HepG2 (cell line): ENCODE data around the gene RIT2. TPM values are rescaled to one million over a fixed set of nuclear protein-coding genes. Genes with fewer than 3 reads are reported as not detected.

Experiments used
- ATAC-seq: fragments of 200-7000 bp; cut with Tn5 transposase; 3 replicates; pipeline ENCODE4 v1.9.1; 2020; ENCODE audit warnings: mild to moderate bottlenecking, moderate library complexity
- BruUV-seq: library from RNA; stranded (reverse); fragments of 400-500 nt; replicated peaks from 2 replicates; lab custom pipeline; 2021; lab: Mats Ljungman, UMichigan
- CTCF ChIA-PET: fragments of 300-600 bp; formaldehyde crosslinking; extraction: SDS; loops from one replicate; lab custom pipeline; 2021; ENCODE audit warnings: low total read pairs, inconsistent platforms, low intra/inter-chr PET ratio; lab: Yijun Ruan, JAX
- POLR2A ChIA-PET: fragments of 350-600 bp; sonication (Branson Sonifier 250); formaldehyde crosslinking; loops from one replicate; lab custom pipeline; 2020; ENCODE audit warnings: antibody characterized with exemption, inconsistent platforms; lab: Yijun Ruan, JAX
- DNase-seq: peaks from one replicate; pipeline ENCODE4 v3.0.0-alpha.2; 2015; ENCODE audit warnings: low spot score
- FAIRE-seq: peaks from 3 replicates; lab custom pipeline; 2011; peaks lifted over from hg19 to GRCh38; lab: Jason Lieb, UNC
- H2AFZ ChIP-seq: one replicate; pipeline ENCODE4 v1.6.1; 2011; ENCODE audit warnings: low read length, inconsistent platforms
- H3K27ac ChIP-seq: fragments of 300-600 bp; 3 replicates; pipeline ENCODE4 v1.8.0; 2011; ENCODE audit warnings: mixed run types, mild to moderate bottlenecking, mixed read lengths, low read length, inconsistent platforms; ENCODE audit not compliant: insufficient read depth; ENCODE audit errors: extremely low read length
- H3K27me3 ChIP-seq, 2 experiments: fragments of 200-600 bp in 1 of 2; 2 replicates in 1 of 2; 3 replicates in 1 of 2; pipeline versions ENCODE4 v1.6.0 to v1.8.0; 2011; ENCODE audit warnings: low read length in 2 of 2, mild to moderate bottlenecking in 2 of 2, moderate library complexity in 2 of 2, inconsistent platforms in 1 of 2; ENCODE audit not compliant: insufficient read depth in 2 of 2, control insufficient read depth in 1 of 2
- H3K36me3 ChIP-seq, 2 experiments: fragments of 200-600 bp in 1 of 2; replicated peaks in 1 of 2; 2 replicates in 1 of 2; 3 replicates in 1 of 2; pipeline versions ENCODE4 v1.5.1 to v1.8.0; 2011; ENCODE audit warnings: low read length in 2 of 2, inconsistent platforms in 1 of 2; ENCODE audit not compliant: insufficient read depth in 2 of 2, control insufficient read depth in 1 of 2
- H3K4me1 ChIP-seq: 2 replicates; pipeline ENCODE4 v1.5.1; 2012; ENCODE audit warnings: low read length, inconsistent platforms; ENCODE audit not compliant: insufficient read depth
- H3K4me2 ChIP-seq: 2 replicates; pipeline ENCODE4 v1.6.0; 2011; ENCODE audit warnings: low read depth, low read length, inconsistent platforms
- H3K4me3 ChIP-seq, 3 experiments: fragments of 200-600 bp in 1 of 3; sonication (generic), shearing (Covaris generic) in 1 of 3; replicated peaks in 1 of 3; 2 replicates each; pipeline ENCODE4 v1.5.1; 2011 to 2016; ENCODE audit warnings: low read length in 3 of 3, inconsistent platforms in 2 of 3, low read depth in 2 of 3, mild to moderate bottlenecking in 2 of 3, control low read depth in 1 of 3, mixed read lengths in 1 of 3; ENCODE audit not compliant: insufficient read depth in 1 of 3
- H3K79me2 ChIP-seq: one replicate; pipeline ENCODE4 v1.6.1; 2011; ENCODE audit warnings: low read length, inconsistent platforms; ENCODE audit not compliant: insufficient read depth
- H3K9ac ChIP-seq: 2 replicates; pipeline ENCODE4 v1.6.0; 2011; ENCODE audit warnings: mild to moderate bottlenecking, low read depth, low read length, inconsistent platforms; ENCODE audit not compliant: insufficient read depth
- H3K9me3 ChIP-seq: 2 replicates; pipeline ENCODE4 v1.5.1; 2012; ENCODE audit warnings: mild to moderate bottlenecking, low read length
- H4K20me1 ChIP-seq: 2 replicates; pipeline ENCODE4 v1.6.0; 2011; ENCODE audit warnings: inconsistent platforms, mild to moderate bottlenecking, low read length, moderate library complexity; ENCODE audit not compliant: insufficient read depth
- AKNA ChIP-seq: sonication (generic); formaldehyde crosslinking; IDR thresholded peaks from 2 replicates; pipeline ENCODE4 v1.4.0; 2020; ENCODE audit warnings: missing genetic modification reagents, borderline replicate concordance
- ARNT ChIP-seq: fragments of 450-650 bp; IDR thresholded peaks from 2 replicates; pipeline ENCODE4 v1.6.1; 2017
- CREBL2 ChIP-seq: sonication (generic); formaldehyde crosslinking; IDR thresholded peaks from 2 replicates; pipeline ENCODE4 v1.8.1; 2023; ENCODE audit warnings: missing genetic modification reagents, mild to moderate bottlenecking, borderline replicate concordance
- DNMT3B ChIP-seq: conservative IDR thresholded peaks from 2 replicates; pipeline ENCODE4 v1.6.1; 2016; ENCODE audit warnings: missing biosample characterization, control low read depth
- FOXK2 ChIP-seq: fragments of 450-650 bp; IDR thresholded peaks from 2 replicates; pipeline ENCODE4 v1.6.1; 2016
- HCFC1 ChIP-seq: fragments of 150-350 bp; IDR thresholded peaks from 2 replicates; pipeline ENCODE4 v1.6.1; 2014; ENCODE audit warnings: low read depth, low read length
- KDM6A ChIP-seq: IDR thresholded peaks from 2 replicates; pipeline ENCODE4 v1.6.1; 2016; ENCODE audit warnings: low read depth
- MLLT10 ChIP-seq: sonication (generic); formaldehyde crosslinking; IDR thresholded peaks from 2 replicates; pipeline ENCODE4 v1.4.0; 2020; ENCODE audit warnings: missing genetic modification reagents
- RELA ChIP-seq: sonication (generic); formaldehyde crosslinking; IDR thresholded peaks from 2 replicates; pipeline ENCODE4 v1.4.0; 2020; ENCODE audit warnings: missing genetic modification reagents
- SOX6 ChIP-seq, 2 experiments: fragments of 450-650 bp in 1 of 2; sonication (generic) in 1 of 2; formaldehyde crosslinking in 1 of 2; IDR thresholded peaks; 2 replicates each; pipeline versions ENCODE4 v1.4.0 to v1.6.1; 2017 to 2020; ENCODE audit warnings: antibody characterized with exemption in 1 of 2, mild to moderate bottlenecking in 1 of 2, missing genetic modification reagents in 1 of 2
- TOE1 ChIP-seq: sonication (generic); formaldehyde crosslinking; IDR thresholded peaks from 2 replicates; pipeline ENCODE4 v1.4.0; 2020; ENCODE audit warnings: mild to moderate bottlenecking, missing genetic modification reagents
- ZMYM3 ChIP-seq: sonication (generic); formaldehyde crosslinking; IDR thresholded peaks from 2 replicates; pipeline ENCODE4 v1.5.1; 2020; ENCODE audit warnings: mild to moderate bottlenecking, missing genetic modification reagents
- ZMYM4 ChIP-seq: sonication (generic); formaldehyde crosslinking; IDR thresholded peaks from 2 replicates; pipeline ENCODE4 v1.8.1; 2023; ENCODE audit warnings: mild to moderate bottlenecking, missing genetic modification reagents
- ZNF12 ChIP-seq: sonication (generic); formaldehyde crosslinking; IDR thresholded peaks from 2 replicates; pipeline ENCODE4 v1.5.0; 2020; ENCODE audit warnings: missing genetic modification reagents
- ZNF136 ChIP-seq: sonication (generic); formaldehyde crosslinking; IDR thresholded peaks from 2 replicates; pipeline ENCODE4 v1.8.1; 2022; ENCODE audit warnings: low read depth, mild to moderate bottlenecking, moderate library complexity, missing genetic modification reagents
- ZNF329 ChIP-seq: sonication (generic); formaldehyde crosslinking; IDR thresholded peaks from 2 replicates; pipeline ENCODE4 v1.9.0; 2021; ENCODE audit warnings: low read depth, mild to moderate bottlenecking, missing genetic modification reagents
- ZNF816 ChIP-seq: sonication (generic); formaldehyde crosslinking; IDR thresholded peaks from 2 replicates; pipeline ENCODE4 v1.8.0; 2022; ENCODE audit warnings: missing genetic modification reagents, mild to moderate bottlenecking, borderline replicate concordance
- ZNF891 ChIP-seq: sonication (generic); formaldehyde crosslinking; IDR thresholded peaks from 2 replicates; pipeline ENCODE4 v1.5.0; 2020; ENCODE audit warnings: mild to moderate bottlenecking, missing genetic modification reagents
- WGBS: methylation state at CpG from one replicate; pipeline ENCODE4 v1.1.6; 2017; ENCODE audit warnings: low lambda C conversion rate; 5-methylcytosine and 5-hydroxymethylcytosine counted together
- in situ Hi-C: cut with HindIII; loops from 2 replicates; pipeline ENCODE4 v1.10.0; 2017; ENCODE audit warnings: low pct_unique_long_range_greater_than_20kb; ENCODE audit not compliant: extremely low pct_ligation_motif_present
- intact Hi-C: fragments of 100-400 bp; cut with micrococcal nuclease; formaldehyde crosslinking; loops from one replicate; pipeline ENCODE4 v1.10.0; 2022; ENCODE audit not compliant: unreplicated experiment
- polyA plus RNA-seq, 8 experiments: library from polyadenylated mRNA; depleted of rRNA in 3 of 8; stranded (reverse) in 7 of 8; unstranded in 1 of 8; fragments of >200 nt; fragmentation: Illumina TruSeq in 4 of 8; extraction: Trizol in 4 of 8; gene quantifications; 2 replicates each; pipeline versions ENCODE4 v1.2.1 to v1.2.3, GENCODE V29; 2011 to 2016; ENCODE audit warnings: low read depth in 4 of 8, missing spikeins in 1 of 8, mixed read lengths in 1 of 8; ENCODE audit not compliant: insufficient read depth in 1 of 8
- total RNA-seq, 5 experiments: library from RNA; depleted of rRNA; stranded (reverse); fragments of >200 nt; fragmentation: Illumina TruSeq; extraction: Trizol; gene quantifications; 2 replicates each; pipeline ENCODE4 v1.2.3, GENCODE V29; 2016; ENCODE audit warnings: low read depth in 1 of 5

Gene RIT2
- total and polyA plus RNA-seq, 2 of the 13 experiments (the other 11 are each of a cell fraction or from before 2014, with no cell fraction given) = not detected

- 6% methylated on average over 5 of the region's 5 CpGs for WGBS
- ATAC-seq (no peak; the same call in 2 of the 3 replicates), FAIRE-seq (no peak), DNase-seq (no peak)
- no peaks in the 10 kb centered on the region for H3K4me1 ChIP-seq
- ChIA-PET POLR2A (no interaction called here), CTCF (no interaction called here)
- no peaks in the 10 kb centered on the region for H3K9me3 ChIP-seq
- peak overlapping the region; percentile 13; the same call in 1 of the 2 replicates for H3K4me2 ChIP-seq
- H3K36me3 ChIP-seq = no peaks in the 10 kb centered on the region
- peak overlapping the region; percentile 12 for H2AFZ ChIP-seq
- H3K9ac ChIP-seq = no peak overlapping the region
- no peaks in the 10 kb centered on the region for H4K20me1 ChIP-seq
- no peaks in the 10 kb centered on the region; a peak in 1 of 5 replicates for H3K27me3 ChIP-seq
- H3K79me2 ChIP-seq = no peaks in the 10 kb centered on the region
- H3K4me3 ChIP-seq = no peak overlapping the region
- no peak overlapping the region for H3K27ac ChIP-seq
- in situ Hi-C loops = no loop called here
- intact Hi-C loops = no loop called here
- no TSS peak for BruUV-seq
- TF ChIP-seq HCFC1 = no peak
- TF ChIP-seq FOXK2 = no peak
- TF ChIP-seq DNMT3B (CRISPR knock-in tag) = no peak
- TF ChIP-seq ZNF12 (CRISPR knock-in tag) = no peak
- no peak for TF ChIP-seq RELA (CRISPR knock-in tag)
- TF ChIP-seq ZNF329 = no peak
- no peak for TF ChIP-seq ZMYM4
- no peak for TF ChIP-seq ZNF816 (CRISPR knock-in tag)
- no peak for TF ChIP-seq ARNT
- no peak for TF ChIP-seq SOX6 (IDR thresholded peaks at IDR 0.05)
- TF ChIP-seq SOX6 (CRISPR knock-in tag; IDR thresholded peaks at IDR 0.05) = no peak
- no peak for TF ChIP-seq MLLT10 (CRISPR knock-in tag)
- TF ChIP-seq CREBL2 = no peak
- no peak for TF ChIP-seq AKNA (CRISPR knock-in tag)
- TF ChIP-seq ZNF136 (CRISPR knock-in tag) = no peak
- no peak for TF ChIP-seq KDM6A (CRISPR knock-in tag)
- no peak for TF ChIP-seq ZNF891 (CRISPR knock-in tag)
- TF ChIP-seq ZMYM3 = no peak
- no peak for TF ChIP-seq TOE1 (CRISPR knock-in tag)
Observed at GRCh38 chr18:43130716-43131260, 15.3 kb upstream of the RIT2 start.
